HG03095 (cell line): ENCODE results near the gene FBN1.
A peak's percentile ranks its signal among the peaks of the same experiment; 100 is the strongest.

ENCODE experiments used
- ATAC-seq: cut with Tn5 transposase; IDR thresholded peaks from one replicate; pipeline ENCODE4 v1.9.1; 2021; ENCODE audit warnings: moderate library complexity; ENCODE audit not compliant: unreplicated experiment

Gene FBN1

DNA sequence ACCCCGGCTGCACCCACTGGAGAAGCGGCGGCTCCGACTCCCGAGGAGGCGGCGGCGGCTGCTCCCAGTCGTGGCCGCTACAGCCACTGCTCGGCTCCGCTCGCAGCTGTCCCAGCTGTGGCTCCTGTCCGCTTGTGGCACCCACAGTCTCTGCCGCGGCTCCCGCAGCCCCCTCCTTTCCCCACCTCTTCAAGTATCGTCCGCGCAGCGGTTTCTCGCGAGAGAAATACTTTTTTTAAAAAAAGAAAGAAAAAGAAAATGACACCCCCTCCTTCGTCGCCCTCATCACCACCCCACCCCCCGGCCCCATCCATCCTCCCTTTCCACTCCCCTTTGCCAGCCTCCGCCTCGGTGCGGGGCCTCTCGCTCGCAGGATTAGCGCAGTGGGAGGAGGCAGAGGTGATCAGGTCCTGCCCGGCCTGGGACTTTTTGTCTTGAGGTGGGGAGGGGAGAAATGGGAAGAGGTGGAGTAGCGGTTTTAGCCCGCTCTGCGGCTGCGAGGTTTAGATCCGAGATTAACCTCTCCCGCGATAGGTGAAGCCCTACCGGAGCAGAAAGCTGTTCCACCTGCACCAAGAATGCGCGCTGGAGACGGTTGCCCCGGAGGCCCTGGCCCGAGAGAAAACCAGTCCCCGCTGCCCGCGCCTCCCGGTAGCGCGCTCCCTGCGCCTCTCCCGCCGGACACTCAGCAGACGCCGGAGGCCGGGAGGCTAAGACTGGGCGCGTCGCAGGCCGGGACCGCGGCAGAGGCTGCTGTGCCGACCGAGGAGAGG is at the start of gene FBN1:
FBN1 (minus strand) TSS at position 152 of the 773 bp plus-strand sequence. CDS start 940 bp downstream, outside the sequence.
- peak; percentile 52 for ATAC-seq

DNA sequence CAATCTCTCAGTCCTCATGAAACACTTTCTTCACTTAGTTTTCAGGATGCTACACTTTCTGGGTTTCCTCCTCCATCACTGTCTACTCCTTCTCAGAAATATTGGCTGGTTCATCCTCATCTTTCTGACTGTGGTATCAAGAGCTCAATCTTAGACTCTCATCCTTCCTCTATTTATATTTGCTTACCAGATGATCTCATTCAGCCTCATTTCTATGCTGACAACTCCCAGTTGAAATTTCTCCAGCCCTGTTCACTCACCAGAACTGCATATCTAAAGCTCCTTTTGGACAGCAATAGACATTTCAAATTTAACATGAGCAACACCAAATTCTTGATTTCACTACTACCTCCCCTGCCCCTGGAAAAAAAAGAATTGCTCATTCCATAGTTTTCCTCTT is 48.0 kb upstream of the FBN1 start:
- ATAC-seq = no peak

DNA sequence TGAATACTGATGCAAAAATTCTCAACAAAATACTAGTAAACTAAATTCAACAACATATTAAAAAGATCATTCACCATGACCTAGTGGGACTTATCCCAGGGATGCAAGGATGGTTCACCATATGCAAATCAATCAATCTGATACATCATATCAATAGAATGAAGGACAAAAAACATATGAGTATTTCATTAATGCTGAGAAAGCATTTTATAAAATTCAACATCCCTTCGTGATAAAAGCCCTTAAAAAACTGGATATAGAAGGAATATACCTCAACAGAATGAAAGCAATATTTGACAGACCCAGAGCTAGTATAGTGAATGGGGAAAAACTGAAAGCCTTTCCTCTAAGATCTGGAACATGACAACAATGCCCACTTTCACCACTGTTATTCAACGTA is 43.0 kb upstream of the FBN1 start:
- no peak for ATAC-seq

DNA sequence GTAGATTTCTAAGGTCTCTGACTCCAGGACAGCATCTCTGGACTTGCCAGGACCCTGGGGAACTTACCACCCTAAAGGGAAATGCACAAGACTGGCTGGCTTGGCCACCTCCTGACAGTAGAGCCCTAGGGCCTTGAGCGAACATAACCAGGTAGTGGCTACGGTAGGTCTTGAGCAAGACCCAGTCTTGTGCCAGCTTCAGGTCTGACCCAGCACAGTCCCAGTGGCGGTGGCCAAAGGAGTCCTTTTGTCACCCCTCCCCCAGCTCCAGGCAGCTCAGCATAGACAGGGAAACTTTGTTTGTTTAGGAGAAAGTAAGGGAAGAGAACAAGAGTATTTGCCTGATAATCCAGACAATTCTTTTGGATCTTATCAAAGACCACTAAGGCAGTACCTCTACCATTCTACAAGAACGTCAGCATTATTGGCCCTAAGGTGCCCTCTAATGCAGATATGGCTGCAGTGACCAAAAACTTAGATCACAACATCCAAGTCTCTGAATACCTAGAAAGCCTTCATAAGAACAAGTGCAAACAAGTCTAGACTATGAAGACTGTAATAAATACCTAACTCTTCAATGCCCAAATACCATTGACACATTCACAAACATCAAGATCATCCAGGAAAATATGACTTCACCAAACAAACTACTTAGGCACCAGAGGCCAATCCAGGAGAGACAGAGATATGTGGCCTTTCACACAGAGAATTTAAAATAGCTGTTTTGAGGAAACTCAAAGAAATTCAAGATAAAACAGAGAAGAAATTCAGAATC is 38.7 kb upstream of the FBN1 start:
- no peak for ATAC-seq

DNA sequence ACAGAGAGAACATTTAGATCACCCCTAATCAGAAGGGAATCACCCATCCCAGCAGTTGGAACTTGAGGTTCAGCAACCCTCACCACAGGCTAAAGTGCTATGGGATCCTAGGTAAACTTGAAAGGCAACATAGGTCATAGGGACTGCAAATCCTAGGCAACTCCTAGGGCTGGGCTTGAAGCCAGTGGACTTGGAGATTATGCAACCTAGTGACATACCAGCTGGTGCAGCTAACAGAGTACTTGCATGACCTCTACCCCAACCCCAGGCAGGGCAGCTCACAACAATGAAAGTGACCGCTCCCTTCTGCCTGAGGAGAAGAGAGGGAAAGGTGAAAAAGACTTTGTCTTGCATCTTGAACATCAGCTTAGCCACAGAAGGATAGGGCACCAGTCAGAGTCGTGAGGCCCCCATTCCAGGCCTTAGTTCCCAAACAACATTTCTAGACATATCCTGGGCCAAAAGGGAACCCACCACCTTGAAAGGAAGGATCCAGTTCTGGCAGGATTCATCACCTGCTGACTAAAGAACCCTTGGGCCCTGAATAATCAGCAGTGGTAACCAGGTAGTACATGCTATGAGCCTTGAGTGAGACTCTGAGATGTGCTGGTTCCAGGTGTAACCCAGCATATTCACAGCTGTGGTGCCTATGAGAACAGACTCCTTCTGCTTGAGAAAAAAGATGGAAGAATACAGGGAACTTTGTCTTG is 37.6 kb upstream of the FBN1 start:
- no peak for ATAC-seq

DNA sequence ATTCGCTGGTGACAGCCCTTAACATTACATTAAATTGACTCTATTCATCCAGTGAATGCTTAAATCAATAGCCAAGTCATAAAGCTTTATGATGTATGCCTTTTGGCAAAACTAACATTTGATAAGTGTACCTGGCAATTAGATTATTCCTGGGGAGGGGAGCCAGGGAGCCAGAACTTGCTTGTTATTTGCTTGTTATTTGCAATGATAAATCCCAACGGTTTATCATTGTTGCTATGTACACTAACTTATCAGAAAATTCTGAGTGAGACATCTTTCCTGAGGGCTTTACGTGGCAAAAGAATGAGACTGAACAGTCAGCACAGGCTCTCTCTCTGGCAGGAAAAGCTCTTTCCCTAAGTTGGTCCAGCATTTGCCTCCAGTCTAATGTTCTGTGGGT is 35.8 kb upstream of the FBN1 start:
- no peak for ATAC-seq

DNA sequence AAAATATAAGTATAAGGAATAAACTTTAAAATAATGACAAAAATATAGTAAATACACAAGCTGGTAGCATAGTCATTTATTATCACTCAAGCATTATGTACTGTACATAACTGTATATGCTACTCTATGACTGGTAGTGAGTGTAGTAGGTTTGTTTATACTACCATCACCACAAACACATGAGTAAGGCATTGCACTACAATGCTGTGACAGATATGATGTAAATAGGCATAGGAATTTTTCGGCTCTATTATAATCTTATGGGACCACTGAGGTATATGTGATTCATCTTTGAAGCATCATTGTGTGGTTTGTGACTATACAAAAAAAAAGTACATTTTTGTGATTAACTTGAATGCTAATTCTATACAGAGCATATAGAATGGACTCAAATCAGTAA is 35.3 kb upstream of the FBN1 start:
- ATAC-seq = no peak

DNA sequence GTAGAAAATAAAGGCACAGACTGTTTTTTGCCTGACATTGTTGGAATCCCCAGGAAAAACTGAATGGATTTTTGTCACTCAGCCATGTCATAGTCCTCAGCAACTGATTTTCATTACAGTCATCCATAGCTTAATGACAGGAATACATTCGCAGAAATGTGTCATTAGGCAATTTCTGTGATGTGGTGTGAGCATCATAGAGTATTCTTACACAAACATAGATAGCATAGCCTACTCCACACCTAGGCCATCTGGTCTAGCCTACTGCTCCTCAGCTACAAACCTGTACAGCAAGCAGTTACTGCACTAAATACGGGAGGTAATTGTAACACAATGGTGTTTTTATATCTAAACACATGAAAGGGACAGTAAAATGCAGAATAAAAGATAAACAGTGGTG is 34.4 kb upstream of the FBN1 start:
- no peak for ATAC-seq

DNA sequence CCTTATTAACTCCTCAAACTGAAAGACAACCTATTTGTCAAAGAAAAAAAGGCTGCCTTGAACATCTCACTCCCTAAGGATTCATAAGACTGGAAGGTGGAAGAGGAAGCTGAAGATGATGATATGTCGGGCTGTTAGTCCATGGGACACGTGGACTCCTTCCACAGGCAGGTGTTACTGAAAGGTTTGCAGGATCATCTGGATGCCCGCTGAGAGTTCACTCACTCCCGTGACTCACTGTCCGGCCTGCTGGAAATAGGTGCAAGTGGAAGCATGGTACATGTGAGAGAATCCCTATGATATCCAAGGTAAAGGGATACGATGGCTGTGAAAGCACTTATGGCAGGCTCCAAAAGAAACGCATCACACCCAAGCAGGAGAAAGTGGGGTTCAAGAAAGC is 33.3 kb upstream of the FBN1 start:
- no peak for ATAC-seq

DNA sequence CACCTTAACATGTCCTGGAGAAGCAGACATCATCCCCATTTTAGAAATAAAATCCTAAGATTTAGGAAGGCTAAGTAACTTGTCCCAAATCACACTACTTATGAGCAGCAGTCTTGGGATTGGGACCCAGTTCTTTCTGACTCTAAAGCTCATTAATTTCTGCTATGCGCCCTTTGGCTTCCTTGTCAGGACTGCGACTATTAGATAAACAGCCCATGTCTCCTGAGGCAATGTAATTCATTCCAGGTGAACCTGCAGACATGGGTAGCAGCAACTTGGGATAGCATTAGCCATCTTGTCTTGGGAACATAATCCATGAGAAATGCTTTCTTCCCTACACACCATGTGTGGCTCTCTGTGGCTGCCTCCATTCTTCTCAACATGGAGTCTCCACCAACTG is 32.3 kb upstream of the FBN1 start:
- no peak for ATAC-seq

DNA sequence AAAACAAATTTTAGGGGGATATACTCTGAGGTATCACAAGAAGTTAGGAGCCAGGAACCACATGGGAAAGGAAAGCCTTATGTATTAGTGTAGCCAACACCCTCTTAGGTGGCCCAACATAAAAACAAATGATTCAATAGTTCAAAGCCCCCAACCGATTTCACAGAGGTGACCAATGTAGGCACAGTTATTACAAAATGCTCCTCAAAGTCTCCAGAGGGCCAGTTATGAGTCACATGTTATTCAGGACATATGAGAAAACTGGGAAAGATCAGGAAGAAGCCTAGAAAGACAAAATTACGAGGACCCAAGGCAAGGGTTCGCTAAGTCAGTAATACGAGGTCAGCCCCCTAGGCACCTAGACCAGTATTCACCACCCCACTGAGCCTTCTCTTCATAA is 29.9 kb upstream of the FBN1 start:
- no peak for ATAC-seq

DNA sequence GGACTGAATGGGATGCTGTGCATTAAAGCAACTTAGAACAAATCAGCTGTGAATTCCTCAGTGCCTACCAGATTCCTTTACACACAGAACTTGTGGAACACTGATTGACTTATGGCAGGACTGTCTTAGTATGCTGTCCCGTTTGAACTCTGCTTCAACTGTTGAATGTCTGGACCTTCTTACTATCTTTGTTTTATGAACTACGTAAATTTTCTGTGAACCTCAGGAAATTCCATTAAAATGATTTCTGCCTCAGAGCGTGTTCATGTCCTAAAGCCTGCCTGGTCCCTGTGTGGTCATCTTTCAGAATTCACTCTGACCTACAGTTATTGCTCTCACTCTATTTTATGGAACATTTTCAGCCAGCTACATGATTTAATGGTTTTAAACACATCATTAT is 29.4 kb upstream of the FBN1 start:
- no peak for ATAC-seq

DNA sequence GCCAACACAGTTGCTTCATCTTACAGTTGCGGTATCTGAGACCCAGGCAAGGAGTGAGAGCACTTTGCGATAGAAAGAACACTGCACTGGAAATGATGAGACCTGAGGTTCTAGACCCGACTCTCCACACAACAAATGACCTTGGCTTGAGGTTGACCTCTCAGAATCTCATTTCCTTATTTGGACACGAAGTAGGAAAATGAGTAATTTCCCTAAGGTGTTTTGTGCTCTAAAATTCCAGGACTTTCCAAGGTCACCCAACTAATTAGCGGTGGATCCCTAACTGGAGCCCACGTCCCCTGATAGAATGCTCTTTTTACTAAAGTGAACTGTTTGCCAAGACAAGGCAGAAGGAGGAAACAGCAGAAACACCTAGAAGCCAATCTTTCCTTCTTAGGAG is 26.7 kb upstream of the FBN1 start:
- ATAC-seq = no peak

DNA sequence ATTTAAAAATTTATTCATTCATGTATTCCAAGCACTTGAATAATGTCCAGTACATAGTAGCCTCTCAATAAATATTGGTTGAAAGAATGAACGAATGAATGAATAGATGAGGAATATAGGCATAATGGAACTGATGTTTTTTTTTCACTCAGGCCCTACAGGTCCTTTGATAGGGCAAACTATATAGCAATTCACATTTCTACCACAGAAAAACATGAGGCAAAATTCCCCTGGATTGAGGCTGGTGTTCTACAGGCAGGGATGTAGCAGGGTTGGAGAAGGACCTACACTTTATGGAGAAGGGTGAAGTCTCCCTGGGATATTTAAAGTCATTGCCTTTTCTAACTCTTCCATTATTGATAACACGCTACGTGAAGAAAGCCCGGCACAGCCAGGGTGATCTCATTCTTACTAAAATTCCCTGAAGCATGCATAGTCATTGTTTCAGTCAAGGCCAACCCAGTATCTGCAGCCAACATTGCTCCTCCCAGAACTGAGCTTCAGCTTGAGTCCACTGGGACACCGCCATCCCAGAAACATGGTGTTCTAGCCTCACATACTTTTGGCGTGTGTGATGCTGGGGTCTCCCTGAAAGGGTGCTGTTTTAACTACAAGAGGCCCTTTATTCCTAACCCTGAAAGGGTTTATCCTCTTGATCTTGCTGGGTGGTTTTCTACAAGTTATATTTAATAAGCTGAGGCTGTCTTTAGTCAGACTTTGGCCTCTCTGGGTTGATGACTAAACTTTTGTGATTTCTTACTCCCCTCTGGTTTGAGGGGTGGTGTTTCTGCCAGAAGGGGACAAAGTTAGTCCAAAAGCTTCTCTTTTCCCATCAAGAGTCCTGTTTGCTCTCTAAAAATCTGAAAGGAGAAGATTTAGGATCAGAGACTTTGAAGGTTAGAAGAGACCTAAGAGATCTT is 25.9 kb upstream of the FBN1 start:
- ATAC-seq = no peak

DNA sequence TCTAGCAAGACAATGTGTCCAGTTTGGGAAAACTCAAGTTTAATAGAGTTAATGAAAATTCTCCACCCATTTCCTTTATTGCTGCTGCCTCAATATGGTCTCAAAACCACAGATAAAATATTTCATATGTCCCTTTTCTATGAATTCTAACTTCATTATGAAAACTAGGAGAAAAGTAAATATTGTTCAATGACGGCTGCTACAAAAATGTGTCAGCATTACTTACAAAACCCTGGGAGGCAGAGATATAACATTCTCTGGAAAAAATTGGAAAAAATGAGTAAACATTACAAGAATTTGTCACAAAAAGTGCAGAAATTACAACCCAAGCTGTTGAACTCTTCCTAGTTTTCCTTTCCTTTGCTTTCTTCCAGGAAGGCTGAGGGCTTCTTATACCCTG is 22.2 kb upstream of the FBN1 start:
- ATAC-seq = no peak

DNA sequence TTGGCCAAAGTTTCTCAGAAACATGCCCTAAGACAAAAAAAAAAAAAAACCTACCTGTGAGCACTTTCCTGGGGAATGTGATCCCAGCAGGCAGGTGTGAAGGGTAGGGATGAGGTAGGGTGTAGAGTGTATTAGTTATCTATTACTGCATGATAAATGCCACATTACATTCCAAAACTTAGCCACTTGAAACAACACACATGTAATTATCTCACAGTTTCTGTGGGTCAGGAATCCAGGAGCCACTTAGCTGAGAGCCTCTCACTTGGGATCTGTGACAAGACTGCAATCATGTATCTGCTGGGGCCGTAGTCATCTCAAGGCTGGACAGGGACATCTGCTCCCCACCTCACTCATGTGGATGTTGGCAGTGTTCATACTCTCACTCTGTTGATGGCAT is 18.9 kb upstream of the FBN1 start:
- no peak for ATAC-seq

DNA sequence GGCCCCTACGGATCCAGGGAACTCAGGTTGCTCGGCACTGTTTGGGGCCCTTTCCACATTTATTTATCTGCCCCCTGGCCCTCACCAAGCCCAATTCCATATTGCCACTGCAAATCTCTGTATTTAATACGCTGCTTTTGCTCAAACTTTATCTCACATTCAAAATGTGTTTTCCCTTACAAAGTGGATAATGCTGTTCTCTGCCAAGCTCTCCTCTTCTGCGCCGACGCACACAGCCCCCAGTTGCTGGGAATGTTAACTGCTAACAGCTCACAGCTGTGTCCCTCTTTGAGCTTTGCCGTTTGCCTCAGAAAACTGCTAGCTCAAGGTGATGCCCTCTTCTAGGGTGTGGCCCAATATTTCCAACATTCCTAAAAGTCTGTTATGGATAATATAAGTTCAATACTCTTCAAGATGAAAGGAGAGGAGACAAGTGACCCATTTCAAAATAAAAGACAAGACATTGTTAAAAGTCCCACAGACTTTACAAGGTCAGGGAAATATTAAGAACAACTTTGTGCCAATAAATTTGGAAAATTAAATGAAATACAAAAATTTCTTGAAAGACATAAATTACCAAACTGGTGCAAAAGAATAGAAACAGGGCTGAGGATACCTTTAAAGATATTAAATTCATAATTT is 12.6 kb upstream of the FBN1 start:
- ATAC-seq = no peak

DNA sequence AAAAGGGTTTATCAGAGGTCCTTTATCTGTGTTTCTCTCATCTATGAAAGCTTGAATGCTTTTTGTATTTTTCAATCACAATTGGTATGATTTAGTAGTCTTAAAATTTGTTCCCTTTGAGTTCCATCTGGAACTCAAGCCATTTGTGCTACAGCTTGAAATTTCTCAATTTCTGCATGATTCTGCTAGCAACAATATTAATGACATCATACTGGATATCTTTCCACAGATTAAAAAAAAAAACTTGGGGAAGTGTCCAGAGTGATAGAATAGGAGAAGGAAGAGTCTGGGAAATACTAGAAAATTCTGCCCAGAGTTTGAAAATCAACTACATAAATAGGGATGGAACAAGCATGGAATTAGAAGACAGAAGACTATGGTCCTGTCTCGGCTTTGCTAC is 9.3 kb upstream of the FBN1 start:
- no peak for ATAC-seq

DNA sequence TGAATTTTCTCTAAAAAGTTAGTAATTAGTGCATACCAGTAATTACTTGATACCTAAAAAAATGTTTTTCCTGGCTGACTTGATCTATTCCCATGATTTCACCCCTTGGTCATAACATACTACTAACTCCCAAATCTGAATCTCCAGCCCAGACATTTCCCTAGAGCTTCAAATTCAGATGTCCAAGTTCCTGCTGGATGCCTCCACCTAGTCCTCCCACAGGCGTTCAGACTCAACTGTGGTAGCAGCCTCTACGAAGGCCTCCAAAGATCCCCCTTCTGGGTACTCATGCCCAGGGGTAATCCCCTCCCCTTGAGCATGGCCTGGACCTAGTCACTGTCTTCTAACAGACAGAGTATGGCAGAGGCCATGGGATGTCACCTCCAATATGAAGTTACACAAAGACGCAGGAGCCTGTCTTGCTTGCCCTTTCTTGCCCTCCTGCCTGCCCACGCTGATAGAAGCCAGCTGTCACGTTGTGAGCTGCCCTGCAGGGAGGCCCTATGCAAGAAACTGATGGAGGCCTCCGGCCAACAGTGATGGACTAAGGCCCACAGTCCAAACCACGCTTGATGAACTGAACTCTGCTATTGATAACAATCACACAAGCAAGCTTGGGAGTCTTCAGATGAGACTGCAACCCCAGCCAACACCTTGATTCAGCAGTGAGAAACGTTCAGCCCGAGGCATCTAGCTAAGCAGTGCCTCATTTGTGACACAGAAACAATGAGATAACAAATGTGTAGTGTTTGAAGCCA is 8.6 kb upstream of the FBN1 start:
- ATAC-seq = no peak

DNA sequence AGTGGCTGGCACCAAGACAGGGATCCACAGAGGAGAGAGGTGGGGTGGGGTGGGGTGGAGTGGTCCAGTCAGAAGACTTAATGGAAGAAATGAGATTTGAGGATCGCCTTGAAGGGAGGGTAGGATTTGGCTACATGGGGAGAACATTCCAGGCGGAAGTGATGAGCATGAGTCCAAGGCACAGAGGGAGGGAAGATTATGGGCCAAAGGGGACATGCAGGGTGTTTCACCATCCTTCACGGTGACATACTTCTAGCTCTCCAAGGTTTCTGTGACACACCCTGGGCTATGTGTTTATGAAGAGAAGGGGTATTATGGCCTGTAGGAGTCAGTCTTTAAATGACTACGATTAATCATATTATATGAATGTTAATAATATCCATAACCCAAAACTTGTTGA is 7.7 kb upstream of the FBN1 start:
- no peak for ATAC-seq
